PC-3 (cell line): ENCODE results near the gene RHCE. TPM values are rescaled to one million over a fixed set of nuclear protein-coding genes. Genes with fewer than 3 reads are reported as not detected.

Source experiments
- ATAC-seq: fragments of 200-7000 bp; cut with Tn5 transposase; 2 replicates; pipeline ENCODE4 v1.9.1; 2020; ENCODE audit warnings: mild to moderate bottlenecking, moderate library complexity
- BruUV-seq: library from RNA; stranded (reverse); fragments of 400-500 nt; replicated peaks from 2 replicates; lab custom pipeline; 2021; lab: Mats Ljungman, UMichigan
- CTCF ChIA-PET: fragments of 300-600 bp; sonication (Branson Sonifier 250); formaldehyde crosslinking; loops from one replicate; lab custom pipeline; 2022; ENCODE audit warnings: antibody characterized with exemption; lab: Charles Lee
- POLR2A ChIA-PET: fragments of 300-600 bp; sonication (Branson Sonifier 250); formaldehyde crosslinking; loops from one replicate; lab custom pipeline; 2022; ENCODE audit warnings: antibody characterized with exemption; ENCODE audit not compliant: unreplicated experiment; lab: Charles Lee
- DNase-seq: peaks from one replicate; pipeline ENCODE4 v3.0.0-alpha.2; 2015
- H2AFZ ChIP-seq: fragments of 300-600 bp; sonication (generic); 2 replicates; pipeline ENCODE4 v1.6.0; 2016; ENCODE audit warnings: antibody characterized with exemption, low read length
- H3F3A ChIP-seq: fragments of 300-600 bp; sonication (generic); one replicate; pipeline ENCODE4 v1.6.0; 2017; ENCODE audit warnings: antibody characterized with exemption, low read length, control low read depth, mild to moderate bottlenecking; ENCODE audit not compliant: unreplicated experiment
- H3K27ac ChIP-seq: fragments of 300-600 bp; sonication (generic); 2 replicates; pipeline ENCODE4 v1.5.1; 2016; ENCODE audit warnings: mild to moderate bottlenecking, low read length
- H3K27me3 ChIP-seq: fragments of 300-600 bp; sonication (generic); 2 replicates; pipeline ENCODE4 v1.6.1; 2016; ENCODE audit warnings: low read length, mixed read lengths
- H3K36me3 ChIP-seq: fragments of 300-600 bp; sonication (generic); 2 replicates; pipeline ENCODE4 v1.6.1; 2016; ENCODE audit warnings: low read depth, mixed run types, low read length, mixed read lengths
- H3K4me1 ChIP-seq: fragments of 300-600 bp; sonication (generic); 2 replicates; pipeline ENCODE4 v1.5.1; 2016; ENCODE audit warnings: low read length; ENCODE audit not compliant: insufficient read depth
- H3K4me2 ChIP-seq: fragments of 300-600 bp; sonication (generic); 2 replicates; pipeline ENCODE4 v1.6.0; 2016; ENCODE audit warnings: low read length
- H3K4me3 ChIP-seq: fragments of 300-600 bp; sonication (generic); 2 replicates; pipeline ENCODE4 v1.5.1; 2016; ENCODE audit warnings: mild to moderate bottlenecking, low read length, mixed read lengths
- H3K79me2 ChIP-seq: fragments of 300-600 bp; sonication (generic); 2 replicates; pipeline ENCODE4 v1.6.1; 2017; ENCODE audit warnings: low read length, mixed read lengths
- H3K9ac ChIP-seq: fragments of 300-600 bp; sonication (generic); 2 replicates; pipeline ENCODE4 v1.6.0; 2016; ENCODE audit warnings: mild to moderate bottlenecking, low read length
- H3K9me2 ChIP-seq: fragments of 300-600 bp; sonication (generic); replicated peaks from 2 replicates; pipeline ENCODE4 v1.6.1; 2016; ENCODE audit warnings: mixed run types, low read length, mixed read lengths
- H3K9me3 ChIP-seq: fragments of 300-600 bp; sonication (generic); 2 replicates; pipeline ENCODE4 v1.6.1; 2016; ENCODE audit warnings: low read length, mixed read lengths
- H4K20me1 ChIP-seq: fragments of 300-600 bp; sonication (generic); 2 replicates; pipeline ENCODE4 v1.6.1; 2016; ENCODE audit warnings: low read length, mixed read lengths
- CTCF ChIP-seq: fragments of 300-600 bp; sonication (generic); conservative IDR thresholded peaks from 2 replicates; pipeline ENCODE4 v1.5.1; 2017; ENCODE audit warnings: antibody characterized with exemption, low read depth, mild to moderate bottlenecking, low read length
- EZH2 ChIP-seq: fragments of 300-600 bp; sonication (generic); IDR thresholded peaks from one replicate; pipeline ENCODE4 v1.6.1; 2017; ENCODE audit warnings: antibody characterized with exemption, mild to moderate bottlenecking, low read length; ENCODE audit not compliant: unreplicated experiment
- EZH2phosphoT487 ChIP-seq: fragments of 300-600 bp; sonication (generic); IDR thresholded peaks from 2 replicates; pipeline ENCODE4 v1.6.1; 2018; ENCODE audit warnings: mild to moderate bottlenecking, antibody characterized with exemption, low read length, borderline replicate concordance
- intact Hi-C: fragments of 100-400 bp; cut with micrococcal nuclease; formaldehyde crosslinking; loops from 2 replicates; pipeline ENCODE4 v1.9.0; 2023
- total RNA-seq: library from RNA; depleted of rRNA; stranded (reverse); fragments of >200 nt; gene quantifications from 2 replicates; pipeline ENCODE4 v1.2.3, GENCODE V29; 2014

Gene RHCE
- total RNA-seq, 1 experiment from 2014 or later, result 1.1 TPM

- DNase-seq (no peak), ATAC-seq (no peak)
- H4K20me1 ChIP-seq, result peaks cover 16% of the 10 kb centered on the region; the same call in 1 of the 2 replicates
- H3K4me1 ChIP-seq, result peaks cover 22% of the 10 kb centered on the region
- CTCF ChIA-PET, result no interaction called here
- H3K4me2 ChIP-seq, result no peak overlapping the region
- no peaks in the 10 kb centered on the region for H3K36me3 ChIP-seq
- no peak overlapping the region for H2AFZ ChIP-seq
- H3K27me3 ChIP-seq, result no peaks in the 10 kb centered on the region
- H3K9ac ChIP-seq, result no peak overlapping the region
- POLR2A ChIA-PET, result no interaction called here
- peaks cover 82% of the 10 kb centered on the region for H3K79me2 ChIP-seq
- no peak overlapping the region for H3K27ac ChIP-seq
- no peaks in the 10 kb centered on the region for H3K9me3 ChIP-seq
- intact Hi-C loops, result loop anchor here (10.0 kb wide), 1 partner anchor 103 kb away; the partner anchor contains the start of gene TMEM50A
- no peak overlapping the region for H3K4me3 ChIP-seq
- TF ChIP-seq CTCF, result no peak
- TF ChIP-seq EZH2phosphoT487, result no peak
- TF ChIP-seq EZH2, result no peak
- no TSS peak for BruUV-seq
- no peaks in the 10 kb centered on the region for H3K9me2 ChIP-seq
- H3F3A ChIP-seq, result no peaks in the 10 kb centered on the region
These were observed 17.0 kb upstream of the RHCE start for GRCh38 chr1:25437672-25438071.

GRCh38 chr1:25435397-25436108 is 14.9 kb upstream of the RHCE start:
- DNase-seq (no peak), ATAC-seq (no peak)
- H3K27ac ChIP-seq, result no peak overlapping the region
- H3K27me3 ChIP-seq, result no peaks in the 10 kb centered on the region
- no peaks in the 10 kb centered on the region for H3K9me2 ChIP-seq
- no peaks in the 10 kb centered on the region for H3K9me3 ChIP-seq
- peaks cover 77% of the 10 kb centered on the region for H3K79me2 ChIP-seq
- H4K20me1 ChIP-seq, result peaks cover 14% of the 10 kb centered on the region; the same call in 1 of the 2 replicates
- no peak overlapping the region for H2AFZ ChIP-seq
- intact Hi-C loops, result loop anchor here (10.0 kb wide), 1 partner anchor 101 kb away; the partner anchor contains the start of gene TMEM50A
- no peaks in the 10 kb centered on the region for H3F3A ChIP-seq
- TF ChIP-seq CTCF, result no peak
- CTCF ChIA-PET, result no interaction called here
- H3K4me3 ChIP-seq, result peak overlapping the region; percentile 10; the same call in 1 of the 2 replicates
- BruUV-seq, result no TSS peak
- H3K36me3 ChIP-seq, result no peaks in the 10 kb centered on the region
- H3K4me2 ChIP-seq, result peak overlapping the region; percentile 65
- POLR2A ChIA-PET, result no interaction called here
- H3K9ac ChIP-seq, result no peak overlapping the region
- peaks cover 29% of the 10 kb centered on the region for H3K4me1 ChIP-seq
